IPS-11a (cell line): Measurements from ENCODE around the gene FHIT.

Source experiments
- H3K4me3 ChIP-seq: one replicate; pipeline ENCODE4 v1.5.1; 2013; ENCODE audit warnings: low read depth, low read length, control low read depth

FHIT gene

GRCh38 chr3:59930170-59930569 is 1321.1 kb downstream of the FHIT start:
- H3K4me3 ChIP-seq: no peak overlapping the region

- H3K4me3 ChIP-seq: no peak overlapping the region
Observed at GRCh38 chr3:59927056-59927455, 1324.2 kb downstream of the FHIT start.

GRCh38 chr3:59925946-59926345 is 1325.3 kb downstream of the FHIT start:
- H3K4me3 ChIP-seq: no peak overlapping the region

- H3K4me3 ChIP-seq: no peak overlapping the region
Observed at GRCh38 chr3:59922192-59922591, 1329.1 kb downstream of the FHIT start.

- no peak overlapping the region for H3K4me3 ChIP-seq
Observed at GRCh38 chr3:59920822-59921221, 1330.4 kb downstream of the FHIT start.

GRCh38 chr3:59919586-59919985 is 1331.7 kb downstream of the FHIT start:
- no peak overlapping the region for H3K4me3 ChIP-seq

GRCh38 chr3:59914251-59914650 is 1337.0 kb downstream of the FHIT start:
- H3K4me3 ChIP-seq: no peak overlapping the region

GRCh38 chr3:59913645-59914044 is 1337.6 kb downstream of the FHIT start:
- H3K4me3 ChIP-seq: no peak overlapping the region

GRCh38 chr3:59908701-59909100 is 1342.6 kb downstream of the FHIT start:
- H3K4me3 ChIP-seq: no peak overlapping the region

- no peak overlapping the region for H3K4me3 ChIP-seq
Observed at GRCh38 chr3:59908280-59908679, 1343.0 kb downstream of the FHIT start.

GRCh38 chr3:59904296-59904695 is 1347.0 kb downstream of the FHIT start:
- H3K4me3 ChIP-seq: no peak overlapping the region

- H3K4me3 ChIP-seq: no peak overlapping the region
Observed at GRCh38 chr3:59899061-59899460, 1352.2 kb downstream of the FHIT start.

- H3K4me3 ChIP-seq: no peak overlapping the region
Observed at GRCh38 chr3:59895972-59896371, 1355.3 kb downstream of the FHIT start.

GRCh38 chr3:59894425-59895121 is 1356.7 kb downstream of the FHIT start:
- H3K4me3 ChIP-seq: no peak overlapping the region

GRCh38 chr3:59890639-59891038 is 1360.6 kb downstream of the FHIT start:
- no peak overlapping the region for H3K4me3 ChIP-seq

GRCh38 chr3:59886790-59887189 is 1364.5 kb downstream of the FHIT start:
- no peak overlapping the region for H3K4me3 ChIP-seq

GRCh38 chr3:59885899-59886400 is 1365.3 kb downstream of the FHIT start:
- H3K4me3 ChIP-seq: no peak overlapping the region

GRCh38 chr3:59885101-59885500 is 1366.2 kb downstream of the FHIT start:
- H3K4me3 ChIP-seq: no peak overlapping the region

- no peak overlapping the region for H3K4me3 ChIP-seq
Observed at GRCh38 chr3:59884409-59884808, 1366.8 kb downstream of the FHIT start.

- no peak overlapping the region for H3K4me3 ChIP-seq
Observed at GRCh38 chr3:59882746-59883145, 1368.5 kb downstream of the FHIT start.

- H3K4me3 ChIP-seq: no peak overlapping the region
Observed at GRCh38 chr3:59880717-59881116, 1370.5 kb downstream of the FHIT start.

- no peak overlapping the region for H3K4me3 ChIP-seq
Observed at GRCh38 chr3:59879031-59879581, 1372.1 kb downstream of the FHIT start.

GRCh38 chr3:59878038-59878427 is 1373.2 kb downstream of the FHIT start:
- H3K4me3 ChIP-seq: no peak overlapping the region
